NOMO-1 treated with DMSO at 0.1 percent for 48 hours (cell line): ENCODE measurements around the gene F11R.
A peak's percentile ranks its signal among the peaks of the same experiment; 100 is the strongest.
"Not testable (repeated sequence)": the region's sequence is repeated elsewhere in the genome, so short reads cannot be mapped to it uniquely, and the experiment has no call there.

ENCODE experiments used
- DNase-seq: peaks from one replicate; lab custom pipeline; 2025; ENCODE audit not compliant: unreplicated experiment; lab: John Stamatoyannopoulos, UW

The F11R gene

DNA sequence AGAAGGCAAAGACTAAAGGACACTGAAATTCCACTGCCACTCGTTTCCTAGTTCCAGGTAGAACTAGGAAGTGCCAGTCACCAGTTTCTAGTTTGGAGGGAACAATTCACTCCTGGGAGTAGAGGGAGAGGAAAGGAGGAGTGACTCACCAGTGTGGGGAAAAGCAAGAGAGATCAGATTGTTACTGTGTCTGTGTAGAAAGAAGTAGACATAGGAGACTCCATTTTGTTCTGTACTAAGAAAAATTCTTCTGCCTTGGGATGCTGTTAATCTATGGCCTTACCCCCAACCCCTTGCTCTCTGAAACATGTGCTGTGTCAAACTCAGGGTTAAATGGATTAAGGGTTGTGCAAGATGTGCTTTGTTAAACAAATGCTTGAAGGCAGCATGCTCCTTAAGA is 4.3 kb downstream of the F11R start:
- not testable (repeated sequence) for DNase-seq

DNA sequence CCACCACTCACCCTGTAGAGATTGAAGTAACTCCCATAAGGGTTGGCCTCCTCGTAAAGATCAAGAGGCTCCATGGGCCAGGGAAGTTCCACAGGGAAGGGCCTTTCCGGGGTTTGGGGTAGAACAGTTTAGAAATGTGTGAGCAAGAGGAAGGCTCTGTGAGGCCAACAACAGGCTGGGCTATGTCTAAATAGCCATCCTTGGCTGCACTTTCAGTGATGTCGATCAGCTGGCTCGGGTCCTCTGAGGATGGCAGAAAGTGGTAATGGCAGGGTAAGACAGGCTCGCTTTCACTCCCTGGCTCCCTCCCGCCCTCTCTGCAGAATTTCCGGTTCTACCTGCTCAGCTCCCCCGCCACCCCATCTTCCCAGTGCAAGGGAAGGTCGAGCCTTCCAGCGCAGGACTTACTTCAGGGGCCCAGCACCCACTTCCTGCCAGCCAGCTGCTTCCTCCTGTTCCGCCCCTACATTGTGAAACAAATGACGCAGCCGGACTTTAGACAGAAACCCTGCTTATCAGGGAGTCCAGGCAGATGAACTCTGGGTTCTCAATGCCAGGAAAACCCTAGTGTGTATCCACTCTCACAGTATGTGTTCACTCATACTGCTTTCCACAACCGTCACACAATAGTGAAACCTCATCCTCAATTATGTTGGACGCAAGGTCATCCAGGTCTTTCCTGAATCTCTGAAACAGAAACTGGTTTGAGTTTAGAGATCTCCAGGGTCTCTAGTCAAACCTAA is 7.3 kb downstream of the F11R start:
- DNase-seq = peak; percentile 89

DNA sequence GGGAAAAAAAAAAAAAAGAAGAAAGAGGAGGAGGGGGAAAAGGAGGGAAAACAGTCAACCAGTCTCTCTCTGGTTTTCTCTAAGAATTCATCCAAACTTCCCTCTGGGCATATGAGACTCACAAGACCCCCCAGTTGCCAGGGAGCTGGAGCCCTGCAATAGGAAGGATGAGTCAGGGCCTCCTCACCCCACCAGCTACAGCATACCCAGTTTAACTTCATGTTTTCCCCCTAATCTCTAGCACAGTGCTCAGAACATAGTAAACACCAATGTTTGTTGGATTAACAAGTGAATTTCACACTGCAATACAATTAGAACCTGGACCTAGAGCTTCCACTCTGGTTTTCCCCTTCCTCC is 7.8 kb downstream of the F11R start:
- no peak for DNase-seq

DNA sequence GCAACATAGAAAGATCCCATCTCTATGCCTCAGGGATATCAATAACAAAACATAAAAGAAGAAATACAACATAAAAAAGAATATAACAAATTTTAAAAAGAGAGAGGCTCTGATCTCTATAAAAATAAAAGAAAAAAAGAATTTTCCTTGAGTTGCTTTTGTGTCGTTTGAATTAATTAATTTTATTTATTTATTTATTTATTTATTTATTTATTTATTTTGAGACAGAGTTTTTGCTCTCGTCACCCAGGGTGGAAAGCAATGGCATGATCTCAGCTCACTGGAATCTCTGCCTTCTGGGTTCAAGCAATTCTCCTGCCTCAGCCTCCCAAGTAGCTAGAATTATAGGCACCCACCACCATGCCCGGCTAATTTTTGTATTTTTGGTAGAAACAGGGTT is 8.5 kb downstream of the F11R start:
- DNase-seq = no peak

DNA sequence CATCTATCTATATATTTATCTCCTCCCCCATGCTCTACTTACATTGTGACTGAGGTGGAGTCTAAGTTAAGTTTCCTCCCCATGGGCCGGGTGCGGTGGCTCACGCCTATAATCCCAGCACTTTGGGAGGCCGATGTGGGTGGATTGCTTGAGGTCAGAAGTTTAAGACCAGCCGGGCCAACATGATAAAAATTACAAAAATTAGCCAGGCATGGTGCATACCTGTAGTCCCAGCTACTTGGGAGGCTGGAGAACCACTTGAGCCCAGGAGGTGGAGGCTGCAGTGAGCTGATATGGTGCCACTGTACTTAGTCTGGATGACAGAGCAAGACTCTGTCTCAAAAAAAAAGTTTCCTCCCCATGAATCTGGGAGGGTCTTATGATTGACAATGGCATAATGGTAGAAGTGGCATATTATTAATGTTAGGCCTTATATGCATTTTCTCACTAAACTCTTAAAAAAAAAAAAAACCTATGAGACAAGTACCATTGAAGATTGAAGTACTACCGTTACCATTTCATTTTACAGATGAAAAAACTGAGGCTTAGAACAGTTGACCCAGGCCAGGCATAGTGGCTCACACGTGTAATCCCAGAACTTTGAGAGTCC is 11.2 kb downstream of the F11R start:
- DNase-seq = no peak

DNA sequence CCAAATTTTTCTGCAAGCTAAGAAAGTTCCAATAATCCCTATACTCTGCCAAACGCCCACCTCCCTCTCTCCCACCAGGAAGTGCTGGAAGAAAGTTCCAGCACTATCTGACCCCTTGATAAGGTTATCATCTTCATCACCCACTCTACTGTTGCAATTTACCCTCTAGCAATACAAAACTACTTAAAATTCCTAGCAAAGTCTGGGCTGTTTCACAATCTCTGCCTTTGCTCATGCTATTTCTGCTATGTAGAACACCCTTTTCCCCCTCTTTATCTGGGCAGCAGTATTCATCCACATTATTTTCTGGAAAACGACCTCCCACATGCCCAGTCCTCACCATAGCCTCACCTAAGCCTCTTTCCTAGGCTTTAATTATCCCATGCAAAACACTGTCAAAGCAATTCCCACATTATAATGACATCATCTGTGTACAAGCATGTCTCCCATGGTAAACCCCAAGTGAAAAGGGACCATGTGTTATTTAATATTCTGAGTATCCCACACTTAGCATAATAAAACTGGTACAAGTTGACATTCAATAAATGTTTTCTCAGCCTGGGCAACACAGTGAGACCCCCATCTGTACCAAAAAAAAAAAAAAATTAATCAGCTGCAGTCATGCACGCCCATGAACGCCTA is 12.0 kb downstream of the F11R start:
- no peak for DNase-seq

DNA sequence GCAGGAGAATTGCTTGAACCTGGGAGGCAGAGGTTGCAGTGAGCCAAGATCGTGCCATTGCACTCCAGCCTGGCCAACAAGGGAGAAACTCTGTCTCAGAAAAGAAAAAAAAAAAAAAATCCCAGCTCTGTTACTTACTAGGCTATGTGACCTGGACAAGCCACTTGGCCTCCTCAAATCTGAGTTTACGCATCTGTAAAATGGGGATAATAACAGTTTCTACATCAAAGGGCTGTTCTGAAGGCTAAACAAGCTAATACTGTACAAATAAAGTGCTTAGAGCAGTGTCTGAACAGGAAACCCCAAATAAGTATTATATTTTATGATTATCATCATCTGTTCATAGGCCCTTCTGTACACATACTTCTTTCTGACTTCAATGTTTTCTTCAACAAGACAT is 13.6 kb downstream of the F11R start:
- no peak for DNase-seq

DNA sequence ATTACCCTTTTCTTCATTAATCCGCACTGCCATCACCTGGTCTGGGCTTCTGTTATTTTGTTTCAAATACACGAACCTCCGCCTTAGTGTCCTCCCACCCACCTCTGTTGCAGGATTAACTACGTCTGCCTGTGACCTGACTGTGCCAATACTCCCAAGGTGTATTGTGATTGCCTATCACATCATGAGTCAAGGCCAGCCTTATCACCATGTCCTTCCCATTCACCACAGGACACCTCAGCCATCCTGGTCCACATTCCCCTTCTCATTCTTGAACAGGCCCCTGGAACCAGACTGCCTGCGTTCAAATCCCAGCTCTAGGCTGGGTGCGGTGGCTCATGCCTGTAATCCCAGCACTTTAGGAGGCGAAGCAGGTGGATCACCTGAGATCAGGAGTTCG is 14.4 kb downstream of the F11R start:
- DNase-seq = no peak

DNA sequence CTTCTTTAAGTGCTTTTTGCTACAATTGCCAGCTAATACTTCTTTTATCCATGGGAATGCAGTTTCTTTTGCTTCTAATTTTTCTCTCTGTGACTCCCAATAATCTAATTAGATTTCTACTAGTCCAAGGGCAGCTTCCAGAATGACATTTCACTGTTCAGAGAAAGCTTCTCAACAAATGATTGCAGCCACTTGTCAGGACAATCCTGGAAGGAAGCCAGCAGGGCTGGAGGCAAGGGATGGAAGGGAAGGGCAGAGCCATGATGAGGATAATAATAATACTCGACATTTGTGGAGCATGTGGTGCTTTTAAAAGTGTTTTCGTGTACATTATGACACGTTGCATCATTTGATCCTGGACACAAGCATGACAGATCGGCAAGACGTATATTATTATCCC is 19.4 kb downstream of the F11R start:
- DNase-seq = no peak

DNA sequence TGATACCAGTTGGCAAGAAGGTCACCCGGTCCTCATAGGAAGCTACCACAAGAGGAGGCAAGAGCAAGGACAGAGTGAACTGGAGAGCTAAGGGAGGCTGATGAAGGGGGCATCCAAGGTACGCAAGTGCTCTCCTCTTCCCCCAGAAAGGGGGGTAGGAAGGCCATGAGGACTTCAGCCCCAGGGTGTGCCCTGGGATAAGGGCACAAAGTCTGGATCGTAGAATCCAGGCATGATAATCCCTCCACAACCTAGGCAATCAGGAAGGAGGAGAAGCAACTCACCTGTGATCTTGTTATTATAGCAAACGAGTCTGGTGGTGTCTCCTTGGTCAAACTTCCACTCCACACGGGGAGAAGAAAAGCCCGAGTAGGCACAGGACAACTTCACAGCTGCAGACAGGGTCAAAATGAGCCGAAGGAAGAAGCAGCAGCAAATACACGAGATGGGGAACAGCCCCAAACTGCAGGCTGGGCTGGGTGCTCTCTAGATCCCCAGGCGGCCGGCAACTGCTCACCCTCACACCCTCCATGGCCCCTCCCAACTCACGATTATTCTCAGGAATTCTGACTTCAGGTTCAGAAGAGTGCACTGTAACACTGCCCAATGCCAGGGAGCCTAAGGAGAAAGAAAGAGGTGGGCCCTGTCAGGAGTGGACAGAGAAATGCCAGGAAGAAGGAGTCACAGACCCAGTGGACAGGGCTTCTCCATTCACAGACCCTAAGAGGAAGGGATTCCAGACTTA is 20.0 kb downstream of the F11R start:
- DNase-seq = no peak

DNA sequence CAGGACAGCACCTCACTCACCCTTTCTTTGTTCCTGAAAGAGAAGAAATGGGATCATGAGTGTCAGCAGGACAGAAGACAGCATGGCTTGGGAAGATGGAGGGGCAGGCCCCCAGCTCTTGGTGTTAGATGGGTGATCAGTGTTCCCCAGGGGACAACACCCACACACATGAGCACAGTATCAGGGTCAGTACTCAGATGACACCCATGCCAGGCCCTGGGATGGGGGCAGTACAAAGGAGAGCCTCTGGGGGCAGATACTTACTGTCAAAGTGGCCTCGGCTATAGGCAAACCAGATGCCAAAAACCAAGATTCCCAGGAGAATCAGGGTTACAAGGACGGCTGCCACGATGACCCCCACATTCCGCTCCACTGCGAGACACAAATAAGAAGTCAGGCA is 21.6 kb downstream of the F11R start:
- DNase-seq = no peak

DNA sequence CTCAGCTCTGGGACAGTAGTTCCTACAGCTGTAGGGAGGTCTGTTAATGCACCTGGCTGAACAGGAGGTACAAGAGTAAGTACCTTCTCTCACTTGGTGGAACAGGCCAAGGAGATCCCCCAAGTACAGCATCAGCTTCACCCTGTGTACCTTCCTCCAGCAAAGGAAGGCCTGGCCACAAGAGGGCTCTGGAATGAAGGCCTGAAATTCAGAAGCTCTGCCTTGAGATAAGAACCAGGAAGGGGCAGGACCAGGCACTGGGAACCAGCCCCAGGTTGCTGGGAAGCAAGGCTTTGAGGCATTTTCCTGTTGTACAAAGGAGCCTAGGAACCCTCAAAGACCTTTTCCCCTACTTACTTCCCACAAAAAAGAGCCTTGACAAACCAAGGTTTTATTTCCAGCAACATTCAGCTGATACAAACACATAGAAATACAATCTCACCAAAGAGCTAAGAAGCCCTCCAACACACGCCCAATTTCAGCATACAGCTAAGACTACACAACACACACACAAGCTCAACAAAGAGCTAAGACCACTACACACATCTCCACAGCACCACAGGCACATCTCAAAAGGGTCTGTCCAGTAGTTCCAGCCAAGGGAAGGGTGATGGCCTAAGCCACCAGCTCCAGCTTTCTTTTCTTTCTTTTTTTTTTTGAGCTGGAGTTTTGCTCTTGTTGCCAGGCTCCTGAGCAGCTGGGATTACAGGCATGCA is 23.5 kb downstream of the F11R start:
- DNase-seq = peak; percentile 36

DNA sequence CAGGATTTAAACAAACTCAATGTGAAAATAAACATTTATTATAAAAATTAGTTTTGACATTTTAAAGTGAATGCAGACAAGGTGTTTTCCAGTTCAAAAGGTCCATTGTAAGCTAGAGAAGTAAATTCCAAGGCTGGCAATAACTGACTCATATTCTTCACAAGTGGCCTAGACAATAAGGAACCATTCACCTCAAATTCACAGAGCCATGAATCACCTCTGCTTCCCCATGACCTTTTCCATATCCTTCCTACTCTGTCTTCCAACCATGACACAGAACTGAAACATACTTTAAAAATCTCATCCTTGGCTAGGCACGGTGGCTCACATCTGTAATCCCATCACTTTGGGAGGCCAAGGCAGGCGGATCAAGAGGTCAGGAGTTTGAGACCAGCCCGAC is 24.8 kb downstream of the F11R start:
- DNase-seq = no peak

DNA sequence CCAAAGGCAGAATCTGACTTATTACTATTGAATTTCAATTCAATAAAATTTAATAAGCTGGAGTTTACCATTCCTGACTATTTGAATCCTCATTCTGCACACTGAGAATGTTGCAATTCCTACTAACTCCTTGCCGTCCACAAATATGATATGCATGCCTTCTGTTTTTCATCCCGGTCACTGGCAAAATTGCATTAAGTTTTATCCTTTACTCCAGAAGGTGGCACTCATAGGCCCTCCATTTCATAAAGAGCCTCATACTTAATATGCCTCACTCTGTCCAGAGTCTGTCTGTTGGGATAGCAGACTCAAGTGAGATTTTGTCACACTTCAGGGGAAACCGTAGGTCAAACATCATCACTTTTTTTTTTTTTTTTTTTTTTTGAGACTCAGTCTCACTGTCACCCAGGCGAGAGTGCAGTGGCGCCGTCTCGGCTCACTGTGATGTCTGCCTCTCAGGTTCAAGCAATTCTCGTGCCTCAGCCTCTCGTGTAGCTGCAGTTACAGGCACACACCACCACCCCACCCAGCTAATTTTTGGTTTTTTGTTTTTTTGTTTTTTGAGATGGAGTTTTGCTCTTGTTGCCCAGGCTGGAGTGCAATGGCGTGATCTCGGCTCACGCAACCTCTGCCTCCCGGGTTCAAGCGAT is 27.3 kb downstream of the F11R start:
- DNase-seq = peak; percentile 51

DNA sequence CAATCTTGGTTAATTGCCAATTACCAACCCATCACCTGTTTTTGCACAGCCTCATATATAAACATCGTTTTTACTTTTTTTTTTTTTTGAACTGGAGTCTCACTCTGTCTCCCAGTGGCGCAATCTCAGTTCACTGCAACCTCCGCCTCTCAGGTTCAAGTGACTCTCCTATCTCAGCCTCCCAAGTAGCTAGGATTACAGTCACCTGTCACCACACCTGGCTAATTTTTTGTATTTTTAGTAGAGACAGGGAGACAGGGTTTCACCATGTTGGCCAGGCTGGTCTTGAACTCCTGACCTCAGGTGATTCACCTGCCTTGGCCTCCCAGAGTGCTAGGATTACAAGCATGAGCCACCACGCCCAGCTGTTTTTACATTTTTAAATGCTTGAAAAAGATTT is 28.9 kb downstream of the F11R start:
- not testable (repeated sequence) for DNase-seq

DNA sequence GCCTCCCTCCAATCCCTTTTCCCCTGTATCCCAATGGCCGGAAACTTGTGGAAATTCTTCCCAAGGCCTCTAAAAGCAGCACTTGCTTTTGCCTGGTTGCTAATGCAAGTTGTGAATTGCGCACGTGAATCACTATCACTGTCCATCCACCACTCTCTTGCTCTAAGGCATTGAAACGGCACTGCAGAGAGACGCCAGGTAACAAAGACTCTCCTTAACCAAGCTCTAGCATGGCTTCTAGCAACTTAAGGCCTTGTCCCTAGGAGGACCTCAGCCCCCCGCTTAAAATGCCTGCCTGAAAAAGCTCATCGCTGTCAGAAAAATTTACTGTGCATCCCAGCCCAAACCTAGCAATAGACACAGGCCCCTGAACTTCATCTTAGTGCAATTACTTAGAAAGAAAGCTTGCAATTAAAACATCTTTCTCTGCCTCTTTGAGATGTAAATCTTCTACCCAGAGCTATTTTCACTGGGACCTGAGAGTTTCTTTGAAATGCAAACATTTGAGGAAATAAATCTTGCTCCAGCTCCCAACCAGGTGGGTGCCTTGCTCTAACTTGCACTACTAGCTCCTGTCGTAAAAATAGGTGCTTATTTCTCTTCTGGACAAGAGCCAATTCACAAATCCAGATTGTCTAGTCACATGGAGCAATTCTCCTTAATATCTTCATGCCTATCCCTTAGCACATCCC is 33.4 kb downstream of the F11R start:
- DNase-seq = no peak

DNA sequence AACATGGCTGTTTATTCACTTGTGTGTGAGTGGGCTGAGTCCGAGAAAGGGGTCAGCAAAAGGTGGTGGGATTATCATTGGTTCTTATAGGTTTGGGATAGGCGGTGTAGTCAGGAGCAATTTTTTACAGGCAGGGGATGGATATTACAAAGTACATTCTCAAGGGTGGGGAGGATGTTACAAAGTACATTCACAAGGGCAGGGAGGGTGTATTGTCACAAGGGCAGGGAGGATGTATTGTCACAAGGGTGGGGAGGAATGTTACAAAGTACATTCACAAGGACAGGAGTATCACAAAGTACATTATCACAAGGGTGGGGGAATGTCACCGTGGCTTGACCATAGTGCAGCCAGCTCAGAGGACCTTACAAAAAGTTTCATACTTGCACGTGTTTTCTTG is 35.2 kb downstream of the F11R start:
- DNase-seq = no peak

DNA sequence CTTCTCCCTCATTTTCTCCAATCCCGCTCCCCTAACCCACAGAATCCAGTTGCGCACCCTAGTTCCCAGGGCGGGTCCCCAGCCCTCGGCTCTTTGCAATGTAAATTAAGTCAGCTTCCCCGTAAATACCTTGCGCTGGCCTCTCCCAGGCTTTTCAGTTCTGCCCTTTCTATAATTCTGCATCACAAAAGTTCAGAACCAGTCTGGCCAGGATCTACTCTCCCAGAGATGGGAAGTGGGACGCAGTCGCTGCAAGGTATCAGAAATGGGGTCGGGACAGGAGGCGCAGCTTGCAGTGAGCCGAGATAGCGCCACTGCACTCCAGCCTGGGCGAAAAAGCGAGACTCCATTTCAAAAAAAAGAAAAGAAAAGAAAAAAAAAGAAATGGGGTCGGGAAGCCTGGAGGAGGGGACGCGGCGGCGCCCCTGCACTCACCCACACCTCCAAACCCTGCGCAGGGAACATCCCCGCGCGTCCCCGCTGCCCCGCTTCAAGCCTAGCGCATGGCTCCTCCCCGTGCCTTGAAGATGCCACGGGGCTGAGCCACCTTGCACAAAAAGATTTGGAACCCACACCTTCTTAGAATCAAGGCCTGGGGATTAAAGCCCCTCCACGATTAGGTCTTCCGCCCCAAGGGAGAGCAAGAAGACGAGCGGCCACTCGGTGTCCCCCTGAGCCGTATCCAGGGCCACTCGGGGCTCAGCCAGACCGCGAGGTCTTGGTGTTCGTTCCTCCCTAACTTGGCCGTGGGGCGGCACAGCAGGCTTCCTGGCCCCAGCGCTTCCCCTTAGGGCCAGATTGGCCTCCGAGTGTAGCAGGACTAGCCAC is 39.2 kb downstream of the F11R start:
- peak; percentile 14 for DNase-seq

DNA sequence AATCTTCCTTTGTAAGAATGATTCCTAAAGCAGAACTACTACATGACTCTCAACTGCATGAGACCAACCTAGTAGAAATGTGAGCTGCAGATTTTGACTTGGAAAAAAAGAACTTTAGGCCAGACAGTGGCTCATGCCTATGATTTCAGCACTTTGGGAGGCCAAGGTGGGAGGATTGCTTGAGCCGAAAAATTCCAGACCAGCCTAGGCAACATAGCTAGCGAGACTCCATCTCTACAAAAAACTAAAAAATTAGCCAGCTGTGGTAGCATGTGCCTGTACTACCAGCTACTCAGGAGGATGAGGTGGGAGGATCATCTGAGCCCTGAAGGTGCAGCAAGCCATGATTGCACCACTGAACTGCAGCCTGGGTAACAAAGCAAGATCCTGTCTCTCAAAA is 41.7 kb downstream of the F11R start:
- no peak for DNase-seq
